ENCODE measurements around the gene GEMIN5. TPM values are rescaled to one million over a fixed set of nuclear protein-coding genes. Genes with fewer than 3 reads are reported as not detected.

GEMIN5 gene
- total and polyA plus RNA-seq, 5 donors from 2014 or later = 8.0 to 14.0 (median 11.0) TPM

- Histone ChIP-seq H3K27ac (ENCODE audit: insufficient read depth, low read length, poor library complexity, severe bottlenecking) (no peak overlapping the region), H3K4me3 (ENCODE audit: low read depth, low read length) (no peak overlapping the region), H3K36me3 (ENCODE audit: control insufficient read depth, insufficient read depth, low read length) (peaks cover 12% of the 10 kb centered on the region), H3K9me3 (ENCODE audit: control insufficient read depth in 2 of 2, low read length in 2 of 2) (no peaks in the 10 kb centered on the region), H3K4me1 (ENCODE audit: control insufficient read depth, insufficient read depth, low read length, poor library complexity, severe bottlenecking) (peaks cover 3% of the 10 kb centered on the region), H3K27me3 (ENCODE audit: control insufficient read depth, insufficient read depth, low read length) (no peaks in the 10 kb centered on the region)
- Mint-ChIP-seq H3K36me3 (peaks cover 27% of the 10 kb centered on the region), H3K4me1 (peaks cover 28 to 40% (median 33%) of the 10 kb centered on the region in 4 donors), H3K4me3 (no peak overlapping the region), H3K27me3 (no peaks in the 10 kb centered on the region), H3K27ac (peak overlapping the region in 1 of 3 donors; percentile 11), H3K9me3 (no peaks in the 10 kb centered on the region)
- DNase-seq (no peak), ATAC-seq (ENCODE audit: low read depth in 2 of 2) (no peak)
Observed at GRCh38 chr5:154949781-154950180, 11.8 kb upstream of the GEMIN5 start.

GRCh38 chr5:154948313-154948712 is 10.3 kb upstream of the GEMIN5 start:
- no peak overlapping the region for H3K4me3 Mint-ChIP-seq
- no peaks in the 10 kb centered on the region for H3K27me3 Mint-ChIP-seq
- ATAC-seq (ENCODE audit: low read depth in 2 of 2) (no peak), DNase-seq (no peak)
- H3K27ac Mint-ChIP-seq = no peak overlapping the region
- H3K27ac ChIP-seq (ENCODE audit: insufficient read depth, low read length, poor library complexity, severe bottlenecking) = no peak overlapping the region
- peaks cover 12% of the 10 kb centered on the region for H3K36me3 ChIP-seq (ENCODE audit: control insufficient read depth, insufficient read depth, low read length)
- no peak overlapping the region for H3K4me3 ChIP-seq (ENCODE audit: low read depth, low read length)
- H3K9me3 ChIP-seq (ENCODE audit: control insufficient read depth in 2 of 2, low read length in 2 of 2) = no peaks in the 10 kb centered on the region
- H3K4me1 ChIP-seq (ENCODE audit: control insufficient read depth, insufficient read depth, low read length, poor library complexity, severe bottlenecking) = peaks cover 3% of the 10 kb centered on the region
- peaks cover 23% of the 10 kb centered on the region for H3K36me3 Mint-ChIP-seq
- peaks cover 28 to 37% (median 35%) of the 10 kb centered on the region in 4 donors for H3K4me1 Mint-ChIP-seq
- no peaks in the 10 kb centered on the region for H3K27me3 ChIP-seq (ENCODE audit: control insufficient read depth, insufficient read depth, low read length)
- H3K9me3 Mint-ChIP-seq = no peaks in the 10 kb centered on the region

- no peak for ATAC-seq (ENCODE audit: low read depth in 2 of 2)
- H3K36me3 Mint-ChIP-seq = peaks cover 22% of the 10 kb centered on the region
- no peaks in the 10 kb centered on the region for H3K27me3 ChIP-seq (ENCODE audit: control insufficient read depth, insufficient read depth, low read length)
- no peaks in the 10 kb centered on the region for H3K9me3 ChIP-seq (ENCODE audit: control insufficient read depth in 2 of 2, low read length in 2 of 2)
- no peaks in the 10 kb centered on the region for H3K27me3 Mint-ChIP-seq
- H3K4me3 ChIP-seq (ENCODE audit: low read depth, low read length) = no peak overlapping the region
- H3K27ac Mint-ChIP-seq = no peak overlapping the region
- H3K4me1 ChIP-seq (ENCODE audit: control insufficient read depth, insufficient read depth, low read length, poor library complexity, severe bottlenecking) = peaks cover 6% of the 10 kb centered on the region
- no peaks in the 10 kb centered on the region for H3K9me3 Mint-ChIP-seq
- H3K4me3 Mint-ChIP-seq = no peak overlapping the region
- H3K4me1 Mint-ChIP-seq = peaks cover 27 to 42% (median 37%) of the 10 kb centered on the region in 4 donors
- DNase-seq = no peak
- no peak overlapping the region for H3K27ac ChIP-seq (ENCODE audit: insufficient read depth, low read length, poor library complexity, severe bottlenecking)
- peaks cover 12% of the 10 kb centered on the region for H3K36me3 ChIP-seq (ENCODE audit: control insufficient read depth, insufficient read depth, low read length)
Observed at GRCh38 chr5:154947778-154948177, 9.8 kb upstream of the GEMIN5 start.

GRCh38 chr5:154945695-154946301 is 7.8 kb upstream of the GEMIN5 start:
- H3K4me1 ChIP-seq (ENCODE audit: control insufficient read depth, insufficient read depth, low read length, poor library complexity, severe bottlenecking) = peaks cover 21% of the 10 kb centered on the region
- Mint-ChIP-seq H3K36me3 (peaks cover 14% of the 10 kb centered on the region), H3K27me3 (peaks cover 3% of the 10 kb centered on the region), H3K27ac (no peak overlapping the region), H3K4me1 (peaks cover 29 to 53% (median 47%) of the 10 kb centered on the region in 4 donors), H3K4me3 (no peak overlapping the region), H3K9me3 (no peaks in the 10 kb centered on the region)
- no peaks in the 10 kb centered on the region for H3K27me3 ChIP-seq (ENCODE audit: control insufficient read depth, insufficient read depth, low read length)
- H3K36me3 ChIP-seq (ENCODE audit: control insufficient read depth, insufficient read depth, low read length) = peaks cover 7% of the 10 kb centered on the region
- ATAC-seq (ENCODE audit: low read depth in 2 of 2) (no peak), DNase-seq (peak in 2 of 3 donors; percentile 21 to 47)
- no peaks in the 10 kb centered on the region for H3K9me3 ChIP-seq (ENCODE audit: control insufficient read depth in 2 of 2, low read length in 2 of 2)
- no peak overlapping the region for H3K27ac ChIP-seq (ENCODE audit: insufficient read depth, low read length, poor library complexity, severe bottlenecking)
- H3K4me3 ChIP-seq (ENCODE audit: low read depth, low read length) = no peak overlapping the region

- no peaks in the 10 kb centered on the region for H3K27me3 ChIP-seq (ENCODE audit: control insufficient read depth, insufficient read depth, low read length)
- Mint-ChIP-seq H3K27ac (no peak overlapping the region), H3K36me3 (peaks cover 10% of the 10 kb centered on the region), H3K27me3 (peaks cover 5% of the 10 kb centered on the region), H3K9me3 (no peaks in the 10 kb centered on the region), H3K4me3 (no peak overlapping the region), H3K4me1 (peaks cover 26 to 54% (median 39%) of the 10 kb centered on the region in 4 donors)
- peaks cover 3% of the 10 kb centered on the region for H3K36me3 ChIP-seq (ENCODE audit: control insufficient read depth, insufficient read depth, low read length)
- no peaks in the 10 kb centered on the region for H3K9me3 ChIP-seq (ENCODE audit: control insufficient read depth in 2 of 2, low read length in 2 of 2)
- DNase-seq (no peak), ATAC-seq (ENCODE audit: low read depth in 2 of 2) (no peak)
- H3K4me1 ChIP-seq (ENCODE audit: control insufficient read depth, insufficient read depth, low read length, poor library complexity, severe bottlenecking) = peaks cover 30% of the 10 kb centered on the region
- no peak overlapping the region for H3K27ac ChIP-seq (ENCODE audit: insufficient read depth, low read length, poor library complexity, severe bottlenecking)
- no peak overlapping the region for H3K4me3 ChIP-seq (ENCODE audit: low read depth, low read length)
Observed at GRCh38 chr5:154944716-154945115, 6.7 kb upstream of the GEMIN5 start.

GRCh38 chr5:154943527-154943926 is 5.5 kb upstream of the GEMIN5 start:
- peaks cover 20 to 52% (median 34%) of the 10 kb centered on the region in 4 donors for H3K4me1 Mint-ChIP-seq
- H3K36me3 ChIP-seq (ENCODE audit: control insufficient read depth, insufficient read depth, low read length) = peaks cover 3% of the 10 kb centered on the region
- H3K4me3 ChIP-seq (ENCODE audit: low read depth, low read length) = no peak overlapping the region
- H3K4me1 ChIP-seq (ENCODE audit: control insufficient read depth, insufficient read depth, low read length, poor library complexity, severe bottlenecking) = peaks cover 30% of the 10 kb centered on the region
- H3K27ac Mint-ChIP-seq = no peak overlapping the region
- no peaks in the 10 kb centered on the region for H3K27me3 ChIP-seq (ENCODE audit: control insufficient read depth, insufficient read depth, low read length)
- DNase-seq (no peak), ATAC-seq (ENCODE audit: low read depth in 2 of 2) (no peak)
- H3K9me3 ChIP-seq (ENCODE audit: control insufficient read depth in 2 of 2, low read length in 2 of 2) = no peaks in the 10 kb centered on the region
- H3K27me3 Mint-ChIP-seq = peaks cover 5% of the 10 kb centered on the region
- no peaks in the 10 kb centered on the region for H3K9me3 Mint-ChIP-seq
- H3K4me3 Mint-ChIP-seq = peak overlapping the region in 3 of 4 donors; percentile 4 to 70 (median 64)
- H3K27ac ChIP-seq (ENCODE audit: insufficient read depth, low read length, poor library complexity, severe bottlenecking) = no peak overlapping the region
- H3K36me3 Mint-ChIP-seq = no peaks in the 10 kb centered on the region

- H3K4me1 ChIP-seq (ENCODE audit: control insufficient read depth, insufficient read depth, low read length, poor library complexity, severe bottlenecking) = peaks cover 45% of the 10 kb centered on the region
- DNase-seq = peak; percentile 90 to 97 (median 95)
- peak within 1 kb of the TSS; percentile 80 for H3K27ac ChIP-seq (ENCODE audit: insufficient read depth, low read length, poor library complexity, severe bottlenecking)
- no peaks in the 10 kb centered on the region for H3K9me3 ChIP-seq (ENCODE audit: control insufficient read depth in 2 of 2, low read length in 2 of 2)
- peak within 1 kb of the TSS; percentile 100 for H3K4me3 ChIP-seq (ENCODE audit: low read depth, low read length)
- H3K4me3 Mint-ChIP-seq = peak within 1 kb of the TSS; percentile 94 to 100 (median 98)
- H3K36me3 Mint-ChIP-seq = no peaks in the 10 kb centered on the region
- H3K9me3 Mint-ChIP-seq = no peaks in the 10 kb centered on the region
- H3K27me3 Mint-ChIP-seq = peaks cover 5% of the 10 kb centered on the region
- no peaks in the 10 kb centered on the region for H3K27me3 ChIP-seq (ENCODE audit: control insufficient read depth, insufficient read depth, low read length)
- ATAC-seq (ENCODE audit: low read depth in 2 of 2) = peak; percentile 71
- H3K4me1 Mint-ChIP-seq = peaks cover 20 to 60% (median 35%) of the 10 kb centered on the region in 4 donors
- H3K36me3 ChIP-seq (ENCODE audit: control insufficient read depth, insufficient read depth, low read length) = no peaks in the 10 kb centered on the region
- H3K27ac Mint-ChIP-seq = peak within 1 kb of the TSS; percentile 93 to 99 (median 98)
Observed at GRCh38 chr5:154940772-154941620, 3.0 kb upstream of the GEMIN5 start, which contains the start of gene MRPL22. TSS of gene MRPL22 (plus strand) at chr5:154941073. CDS start at chr5:154941111, 38 bp downstream.

All from CD4-positive, CD25-positive, alpha-beta regulatory T cell (primary cell).